HTERT RPE-1 (cell line): ENCODE data around the gene CTDNEP1.

ENCODE experiments used
- in situ Hi-C: fragments of 300-500 bp; cut with MboI; formaldehyde crosslinking; loops from 4 replicates; pipeline ENCODE4 v1.14.3; 2020; ENCODE audit warnings: low sequenced_read_pairs

Gene CTDNEP1

DNA sequence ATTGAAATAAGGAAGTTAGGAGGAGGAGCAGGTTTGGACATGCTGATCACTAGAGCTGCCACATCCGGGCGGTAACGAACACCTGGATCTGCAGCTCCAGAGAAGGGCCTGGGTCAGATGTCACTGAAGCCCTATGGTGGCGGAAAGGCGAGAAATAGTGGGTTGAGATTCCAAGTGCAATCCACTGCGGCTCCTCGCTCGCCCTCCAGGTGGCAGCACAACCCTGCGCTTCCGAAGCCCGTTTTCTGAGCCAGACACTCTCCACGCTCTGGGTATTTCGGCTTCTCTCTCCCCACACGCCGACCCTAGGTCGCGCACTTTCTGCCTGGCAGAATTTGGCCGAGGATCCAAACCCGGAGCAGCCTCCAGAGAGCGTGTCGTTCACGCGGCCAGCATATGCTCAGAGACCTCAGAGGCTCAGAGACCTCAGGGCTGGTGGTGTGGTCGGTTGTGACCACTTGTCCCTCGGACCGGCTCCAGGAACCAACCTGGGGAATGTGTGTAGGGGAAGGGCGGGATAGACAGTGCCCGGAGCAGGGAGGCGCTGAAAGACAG lies 29.1 kb upstream of the CTDNEP1 start:
- in situ Hi-C loops, result no loop called here

- in situ Hi-C loops, result no loop called here
These were observed 27.9 kb upstream of the CTDNEP1 start for GRCh38 chr17:7279448-7279847.

DNA sequence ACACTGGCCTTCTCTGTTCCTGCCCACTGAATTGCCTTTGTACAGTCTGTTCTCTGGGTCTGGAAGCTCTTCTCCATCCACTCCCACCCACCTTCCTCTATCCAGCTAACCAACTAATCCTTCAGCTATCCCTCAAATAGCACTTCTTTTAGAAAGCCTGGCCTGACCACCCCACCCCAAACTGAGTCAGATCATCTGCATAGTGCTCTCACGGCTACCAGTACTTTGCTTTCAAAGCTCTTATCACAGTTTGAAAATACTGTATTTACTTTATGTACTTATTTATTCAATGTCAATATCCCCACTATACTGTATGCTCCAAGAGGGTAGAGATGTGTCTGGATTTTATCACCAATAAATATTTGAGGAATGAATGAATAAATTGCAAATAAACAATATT lies 15.2 kb upstream of the CTDNEP1 start:
- in situ Hi-C loops, result no loop called here

- in situ Hi-C loops, result no loop called here
These were observed 12.2 kb upstream of the CTDNEP1 start for GRCh38 chr17:7263801-7264078.

- in situ Hi-C loops, result no loop called here
These were observed 11.6 kb upstream of the CTDNEP1 start for GRCh38 chr17:7262935-7263800.

- in situ Hi-C loops, result no loop called here
These were observed 10.8 kb upstream of the CTDNEP1 start, which contains the start of gene CLDN7 for GRCh38 chr17:7262192-7262934. CLDN7 (minus strand) TSS chr17:7262478; CDS start chr17:7262043, 435 bp downstream.

GRCh38 chr17:7261379-7262191 lies 10.1 kb upstream of the CTDNEP1 start:
- in situ Hi-C loops, result no loop called here

GRCh38 chr17:7260651-7261378 lies 9.3 kb upstream of the CTDNEP1 start:
- in situ Hi-C loops, result no loop called here

DNA sequence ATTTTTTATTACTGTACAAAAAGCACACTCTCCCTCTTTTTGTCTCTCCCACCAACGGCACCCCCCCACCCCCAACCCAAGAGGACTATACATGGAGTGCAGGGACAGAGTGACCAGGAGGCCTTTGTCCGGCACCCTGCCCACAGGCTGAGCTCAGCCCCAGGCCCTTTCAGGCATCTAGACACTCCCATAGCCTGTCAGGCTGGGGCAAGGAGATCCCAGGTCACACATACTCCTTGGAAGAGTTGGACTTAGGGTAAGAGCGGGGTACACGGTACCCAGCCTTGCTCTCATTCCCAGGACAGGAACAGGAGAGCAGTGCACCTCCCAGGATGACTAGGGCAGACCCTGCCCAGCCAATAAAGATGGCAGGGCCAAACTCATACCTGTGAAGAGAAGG lies 8.6 kb upstream of the CTDNEP1 start:
- in situ Hi-C loops, result no loop called here

DNA sequence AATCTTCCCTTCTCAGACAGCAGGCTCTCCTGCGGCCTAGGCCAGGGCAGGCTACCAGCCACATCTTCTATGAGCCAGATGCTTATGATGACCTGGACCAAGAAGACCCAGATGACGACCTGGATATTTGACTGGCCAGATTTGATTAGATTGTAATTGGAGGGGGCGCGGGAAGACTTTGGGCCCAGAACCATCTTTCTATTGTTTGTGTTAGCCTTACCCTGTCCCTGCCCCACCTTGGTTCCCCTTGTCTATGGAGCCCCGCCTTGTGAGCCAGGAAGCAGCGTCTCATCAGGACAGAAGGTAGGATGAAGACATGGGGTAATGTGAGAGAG lies 8.0 kb upstream of the CTDNEP1 start:
- in situ Hi-C loops, result no loop called here

DNA sequence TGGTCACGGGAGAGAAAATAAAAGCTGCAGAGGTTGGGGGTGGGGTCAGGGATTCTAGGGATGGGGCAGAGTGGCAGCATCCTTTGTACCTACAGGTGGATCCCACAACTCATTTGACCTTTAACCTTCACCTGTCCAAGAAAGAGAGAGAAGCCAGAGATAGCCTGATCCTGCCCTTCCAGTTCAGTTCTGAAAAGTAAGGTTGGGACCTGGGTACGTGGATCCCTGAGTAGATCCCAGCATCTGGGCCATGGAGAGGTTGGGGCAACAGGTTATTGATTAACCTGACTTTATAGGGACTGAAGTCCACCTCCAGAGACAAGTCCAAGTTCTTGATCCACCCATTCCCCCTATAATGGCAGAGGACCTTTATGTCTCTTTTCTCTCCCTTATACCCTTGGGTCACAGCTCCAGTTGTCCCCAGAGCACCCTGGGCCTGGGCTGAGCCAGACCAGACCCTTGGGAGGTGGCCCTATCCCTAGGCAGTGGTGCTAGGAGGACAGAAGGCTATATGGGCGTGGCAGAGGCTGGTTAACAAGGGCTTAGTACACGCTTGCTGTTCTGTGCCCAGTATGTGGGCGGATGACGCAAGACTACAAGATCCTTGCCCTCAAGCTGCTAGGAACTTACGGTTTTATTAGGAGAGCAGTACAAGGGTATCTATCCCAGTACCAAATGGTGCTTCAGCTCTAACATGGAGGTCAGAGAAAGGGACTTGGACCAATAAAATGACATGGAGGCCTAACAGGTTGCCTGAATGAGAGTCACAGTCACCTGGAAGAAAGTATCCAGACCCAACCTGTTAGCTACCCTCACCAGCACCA lies 7.4 kb upstream of the CTDNEP1 start:
- in situ Hi-C loops, result no loop called here

DNA sequence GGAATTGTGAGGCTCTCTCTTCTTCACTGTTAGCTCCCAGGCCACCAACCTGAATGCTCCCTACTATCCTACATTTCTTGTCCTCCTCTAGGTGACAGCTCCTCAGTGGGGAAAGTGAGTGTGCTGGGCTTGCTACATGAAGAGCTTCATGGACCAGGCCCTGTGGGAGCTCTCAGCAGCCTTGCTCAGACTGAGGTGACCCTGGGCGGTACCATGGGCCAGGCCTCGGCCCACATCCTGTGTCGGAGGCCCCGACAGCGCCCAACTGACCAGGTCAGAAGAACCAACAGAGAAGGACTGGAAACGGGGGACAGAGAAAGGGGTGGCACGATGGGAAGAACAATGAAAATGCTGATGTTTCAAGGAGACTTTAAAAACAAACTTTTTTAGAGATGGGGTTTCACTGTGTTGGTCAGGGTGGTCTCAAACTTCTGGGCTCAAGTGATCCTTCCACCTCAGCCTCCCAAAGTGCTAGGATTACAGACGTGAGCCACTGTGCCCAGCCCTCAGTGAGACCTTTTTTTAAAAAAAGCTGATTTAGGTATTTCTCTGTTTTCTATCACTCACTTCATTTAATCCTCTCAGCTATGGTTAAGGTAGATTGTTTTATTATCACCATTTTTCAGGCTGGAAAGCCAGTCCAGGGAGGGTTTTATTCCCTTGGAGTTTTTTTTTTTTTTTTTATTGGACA lies 5.4 kb upstream of the CTDNEP1 start:
- in situ Hi-C loops, result no loop called here

DNA sequence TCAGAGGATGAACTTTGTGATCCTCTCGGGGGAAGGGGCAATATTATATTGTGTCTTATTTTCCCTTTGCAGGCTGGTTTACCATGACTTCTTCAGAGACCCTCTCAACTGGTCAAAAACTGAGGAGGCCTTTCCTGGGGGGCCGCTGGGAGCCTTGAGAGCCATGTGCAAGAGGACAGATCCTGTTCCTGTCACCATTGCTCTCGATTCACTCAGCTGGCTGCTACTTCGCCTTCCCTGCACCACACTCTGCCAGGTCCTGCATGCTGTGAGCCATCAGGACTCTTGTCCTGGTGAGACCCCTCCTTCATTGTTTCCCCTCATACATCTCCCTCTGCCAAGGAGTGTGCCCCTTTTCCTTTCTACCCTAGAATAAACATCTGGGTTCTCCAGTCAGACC lies 3.0 kb upstream of the CTDNEP1 start:
- in situ Hi-C loops, result no loop called here

DNA sequence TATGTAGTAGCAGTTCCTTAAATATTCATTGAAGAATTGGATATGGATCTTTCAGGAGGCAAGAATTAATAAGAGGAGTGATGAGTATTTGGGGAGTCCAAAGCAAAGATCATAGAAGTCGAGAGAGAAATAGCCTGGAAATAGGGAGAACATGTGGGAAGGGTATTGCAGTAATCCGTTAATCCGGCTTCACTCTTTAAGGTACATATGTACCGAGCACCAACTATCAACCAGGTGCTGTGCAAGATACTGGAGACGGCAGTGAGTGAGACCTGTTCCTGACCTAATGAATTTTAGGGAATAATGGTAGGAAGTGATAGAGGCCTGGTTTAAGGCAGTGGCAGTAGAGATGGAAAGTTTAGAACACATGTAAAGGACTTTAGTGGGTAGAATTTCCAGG lies 1.5 kb upstream of the CTDNEP1 start:
- in situ Hi-C loops, result no loop called here

GRCh38 chr17:7252176-7253043 lies 876 bp upstream of the CTDNEP1 start, which contains the start of gene ELP5:
ELP5 (plus strand) TSS chr17:7252215; CDS start chr17:7252551, 336 bp downstream.
- in situ Hi-C loops, result no loop called here

DNA sequence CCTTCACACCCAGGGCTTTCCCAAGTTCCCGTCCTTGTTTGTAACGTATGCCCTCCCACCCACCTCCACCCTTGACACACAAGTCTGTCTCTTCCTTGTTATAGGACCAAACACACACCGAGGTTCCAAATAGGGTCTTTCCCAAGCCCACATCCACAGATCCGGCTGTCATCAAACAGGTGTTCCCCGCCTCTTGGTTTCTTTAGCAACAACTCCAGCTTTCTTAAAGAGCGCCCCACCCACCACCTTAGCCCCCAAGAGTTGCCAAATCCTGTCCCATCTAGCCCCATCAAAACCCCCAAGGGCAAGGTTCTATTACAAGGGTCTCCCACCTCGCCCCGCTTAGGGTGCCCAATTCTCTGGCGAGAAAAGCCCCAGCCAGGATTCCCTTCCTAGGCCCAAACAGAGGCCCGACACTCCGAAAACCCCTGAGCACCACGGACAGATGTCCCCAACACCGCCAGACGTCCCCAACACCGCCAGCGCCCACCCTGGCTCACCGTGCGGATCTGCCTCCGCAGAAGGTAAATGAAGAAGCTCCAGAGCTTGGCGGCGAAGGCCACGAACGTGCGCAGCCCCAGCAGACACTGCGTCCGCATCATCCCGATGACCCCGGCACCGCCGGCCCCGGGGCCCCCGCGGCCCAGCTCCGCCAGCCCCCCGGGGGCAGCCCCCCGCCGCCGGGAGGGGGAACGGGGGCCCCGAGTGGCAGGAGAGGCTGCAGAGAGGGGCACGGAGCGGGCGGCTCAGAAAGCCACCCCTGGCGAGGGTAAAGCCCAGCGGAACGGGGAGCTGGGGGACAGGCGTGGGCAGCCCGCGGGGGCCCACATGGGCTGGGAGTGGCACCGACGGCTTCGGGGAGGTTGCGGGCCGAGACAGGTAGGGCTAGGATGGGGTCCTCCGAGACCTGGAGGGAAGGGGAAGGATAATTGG lies 573 bp downstream of the CTDNEP1 start:
- in situ Hi-C loops, result no loop called here

DNA sequence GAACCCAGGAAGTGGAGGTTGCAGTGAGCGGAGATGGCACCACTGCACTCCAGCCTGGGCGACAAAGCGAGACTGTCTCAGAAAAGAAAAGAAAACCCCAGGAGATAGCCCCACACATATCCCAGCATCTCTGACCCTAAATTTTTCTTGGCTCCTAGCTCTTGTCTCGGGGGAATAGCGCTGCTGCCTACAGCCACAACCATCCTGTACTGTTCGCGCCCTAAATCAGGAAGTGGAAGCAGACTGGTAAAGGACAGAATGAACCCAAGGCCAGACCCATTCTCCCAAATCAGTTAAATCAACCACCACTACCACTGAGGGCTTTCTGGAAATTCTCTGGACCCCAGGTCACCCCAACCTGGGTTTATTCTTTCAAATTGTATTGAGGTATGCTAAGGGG lies 1.7 kb downstream of the CTDNEP1 start:
- in situ Hi-C loops, result no loop called here
